ENCODE measurements around the gene JAG2.

The JAG2 gene

GRCh38 chr14:105107781-105108515, 60.6 kb downstream of the JAG2 start:
- DNase-seq (ENCODE audit: low read depth in 1 of 2, low spot score in 1 of 2): no peak

DNA sequence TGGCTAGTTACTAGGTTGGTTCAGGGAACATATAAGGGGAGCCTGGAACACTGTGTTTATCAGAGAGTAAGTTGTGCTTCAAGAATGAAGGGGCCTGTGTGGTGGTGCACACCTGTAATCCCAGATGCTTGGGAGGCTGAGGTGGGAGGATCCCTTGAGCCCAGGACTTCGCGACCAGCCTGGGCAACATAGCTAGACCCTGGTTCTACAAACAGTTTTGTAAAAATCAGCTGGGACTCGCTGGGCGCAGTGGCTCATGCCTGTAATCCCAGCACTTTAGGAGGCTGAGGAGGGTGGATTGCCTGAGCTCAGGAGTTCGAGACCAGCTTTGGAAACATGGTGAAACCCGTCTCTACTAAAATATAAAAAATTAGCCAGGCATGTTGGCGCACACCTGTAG, 61.2 kb downstream of the JAG2 start:
- TF ChIP-seq, protein P1, sequence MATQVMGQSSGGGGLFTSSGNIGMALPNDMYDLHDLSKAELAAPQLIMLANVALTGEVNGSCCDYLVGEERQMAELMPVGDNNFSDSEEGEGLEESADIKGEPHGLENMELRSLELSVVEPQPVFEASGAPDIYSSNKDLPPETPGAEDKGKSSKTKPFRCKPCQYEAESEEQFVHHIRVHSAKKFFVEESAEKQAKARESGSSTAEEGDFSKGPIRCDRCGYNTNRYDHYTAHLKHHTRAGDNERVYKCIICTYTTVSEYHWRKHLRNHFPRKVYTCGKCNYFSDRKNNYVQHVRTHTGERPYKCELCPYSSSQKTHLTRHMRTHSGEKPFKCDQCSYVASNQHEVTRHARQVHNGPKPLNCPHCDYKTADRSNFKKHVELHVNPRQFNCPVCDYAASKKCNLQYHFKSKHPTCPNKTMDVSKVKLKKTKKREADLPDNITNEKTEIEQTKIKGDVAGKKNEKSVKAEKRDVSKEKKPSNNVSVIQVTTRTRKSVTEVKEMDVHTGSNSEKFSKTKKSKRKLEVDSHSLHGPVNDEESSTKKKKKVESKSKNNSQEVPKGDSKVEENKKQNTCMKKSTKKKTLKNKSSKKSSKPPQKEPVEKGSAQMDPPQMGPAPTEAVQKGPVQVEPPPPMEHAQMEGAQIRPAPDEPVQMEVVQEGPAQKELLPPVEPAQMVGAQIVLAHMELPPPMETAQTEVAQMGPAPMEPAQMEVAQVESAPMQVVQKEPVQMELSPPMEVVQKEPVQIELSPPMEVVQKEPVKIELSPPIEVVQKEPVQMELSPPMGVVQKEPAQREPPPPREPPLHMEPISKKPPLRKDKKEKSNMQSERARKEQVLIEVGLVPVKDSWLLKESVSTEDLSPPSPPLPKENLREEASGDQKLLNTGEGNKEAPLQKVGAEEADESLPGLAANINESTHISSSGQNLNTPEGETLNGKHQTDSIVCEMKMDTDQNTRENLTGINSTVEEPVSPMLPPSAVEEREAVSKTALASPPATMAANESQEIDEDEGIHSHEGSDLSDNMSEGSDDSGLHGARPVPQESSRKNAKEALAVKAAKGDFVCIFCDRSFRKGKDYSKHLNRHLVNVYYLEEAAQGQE (IDR thresholded peaks at IDR 0.05; ENCODE audit: insufficient replicate concordance, low read depth): no peak
- TF ChIP-seq GABPA (IDR thresholded peaks at IDR 0.05; ENCODE audit: low read depth): no peak
- no peak for TF ChIP-seq CTCF (IDR thresholded peaks at IDR 0.05; ENCODE audit: insufficient read depth, low read length)
- TF ChIP-seq SPI1 (IDR thresholded peaks at IDR 0.05; ENCODE audit: borderline replicate concordance, low read depth): no peak
- TF ChIP-seq POLR2AphosphoS5 (IDR thresholded peaks at IDR 0.05; ENCODE audit: low read depth): no peak
- peaks cover 9% of the 10 kb centered on the region for H3K27me3 ChIP-seq (ENCODE audit: insufficient read depth, poor library complexity, severe bottlenecking)
- no peak overlapping the region for H3K4me3 ChIP-seq (replicated peaks; ENCODE audit: insufficient read depth, low read length)
- H3K27ac ChIP-seq (replicated peaks): no peak overlapping the region
- no peak for DNase-seq (ENCODE audit: low read depth in 1 of 2, low spot score in 1 of 2)

More at GRCh38 chr14:105107781-105108515, 60.6 kb downstream of the JAG2 start:
- TF ChIP-seq, protein P1 (IDR thresholded peaks at IDR 0.05; ENCODE audit: insufficient replicate concordance, low read depth): no peak
- TF ChIP-seq CTCF (IDR thresholded peaks at IDR 0.05; ENCODE audit: insufficient read depth, low read length) (no peak), GABPA (IDR thresholded peaks at IDR 0.05; ENCODE audit: low read depth) (no peak), POLR2AphosphoS5 (IDR thresholded peaks at IDR 0.05; ENCODE audit: low read depth) (no peak), SPI1 (IDR thresholded peaks at IDR 0.05; ENCODE audit: borderline replicate concordance, low read depth) (no peak)
- H3K27ac ChIP-seq (replicated peaks): no peak overlapping the region
- H3K27me3 ChIP-seq (ENCODE audit: insufficient read depth, poor library complexity, severe bottlenecking): peaks cover 9% of the 10 kb centered on the region
- H3K4me3 ChIP-seq (replicated peaks; ENCODE audit: insufficient read depth, low read length): no peak overlapping the region

DNA sequence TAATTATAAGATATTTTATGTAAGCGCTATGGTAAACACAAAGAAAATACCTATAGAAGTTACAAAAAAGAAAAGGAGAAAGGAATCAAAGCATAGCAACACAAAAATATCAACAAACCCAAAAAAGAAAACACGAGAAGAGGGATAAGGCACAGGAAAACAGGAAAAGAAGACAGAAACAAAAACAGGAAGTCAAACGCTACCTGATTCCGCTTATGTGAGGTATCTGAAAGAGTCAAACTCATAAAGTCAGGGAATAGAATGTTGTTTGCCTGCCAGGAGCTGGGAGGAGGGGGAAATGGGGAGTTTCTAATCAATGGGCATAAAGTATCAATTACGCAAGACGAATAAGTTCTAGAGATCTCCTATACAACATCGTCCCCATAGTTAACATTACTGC, 63.4 kb downstream of the JAG2 start:
- no peak overlapping the region for H3K27ac ChIP-seq (replicated peaks)
- peak; percentile 72 for TF ChIP-seq SPI1 (IDR thresholded peaks at IDR 0.05; ENCODE audit: borderline replicate concordance, low read depth)
- no peak for TF ChIP-seq CTCF (IDR thresholded peaks at IDR 0.05; ENCODE audit: insufficient read depth, low read length)
- no peak for TF ChIP-seq POLR2AphosphoS5 (IDR thresholded peaks at IDR 0.05; ENCODE audit: low read depth)
- TF ChIP-seq, protein P1 (IDR thresholded peaks at IDR 0.05; ENCODE audit: insufficient replicate concordance, low read depth): no peak
- TF ChIP-seq GABPA (IDR thresholded peaks at IDR 0.05; ENCODE audit: low read depth): no peak
- H3K4me3 ChIP-seq (replicated peaks; ENCODE audit: insufficient read depth, low read length): no peak overlapping the region
- DNase-seq (ENCODE audit: low read depth in 1 of 2, low spot score in 1 of 2): no peak
- peaks cover 9% of the 10 kb centered on the region for H3K27me3 ChIP-seq (ENCODE audit: insufficient read depth, poor library complexity, severe bottlenecking)

Data from HL-60 (cell line).